SK-N-MC (cell line): ENCODE results near the gene CHAF1B.

Source experiments
- EZH2 ChIP-seq: fragments of 200-600 bp; sonication (generic); IDR thresholded peaks from one replicate; pipeline ENCODE4 v1.6.1; 2017; ENCODE audit warnings: antibody characterized with exemption
- POLR2AphosphoS5 ChIP-seq: IDR thresholded peaks from 2 replicates; pipeline ENCODE4 v1.6.1; 2012; ENCODE audit warnings: mild to moderate bottlenecking, low read depth, low read length, borderline replicate concordance

DNA sequence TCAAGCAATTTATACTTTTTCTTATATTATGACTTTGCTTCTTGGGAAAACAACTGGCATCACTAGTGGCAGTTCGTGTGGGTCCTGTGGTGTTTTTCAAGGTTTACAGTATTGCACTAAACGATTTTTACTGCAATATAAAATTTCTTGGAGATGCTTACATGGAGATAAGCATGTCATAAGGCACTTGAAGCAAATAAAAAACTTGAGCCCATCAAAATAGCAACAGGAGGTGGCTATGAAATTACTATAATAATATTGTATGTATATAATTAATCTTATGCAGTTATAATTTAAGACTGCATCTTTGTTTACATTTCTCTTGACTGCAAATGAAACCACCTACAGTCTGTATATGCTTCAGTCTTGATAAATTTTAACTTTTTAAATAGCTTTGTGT is 29.3 kb upstream of the CHAF1B start:
- TF ChIP-seq EZH2 (no peak), POLR2AphosphoS5 (no peak)
